Measurements from ENCODE around the gene CADPS2.

The CADPS2 gene

DNA sequence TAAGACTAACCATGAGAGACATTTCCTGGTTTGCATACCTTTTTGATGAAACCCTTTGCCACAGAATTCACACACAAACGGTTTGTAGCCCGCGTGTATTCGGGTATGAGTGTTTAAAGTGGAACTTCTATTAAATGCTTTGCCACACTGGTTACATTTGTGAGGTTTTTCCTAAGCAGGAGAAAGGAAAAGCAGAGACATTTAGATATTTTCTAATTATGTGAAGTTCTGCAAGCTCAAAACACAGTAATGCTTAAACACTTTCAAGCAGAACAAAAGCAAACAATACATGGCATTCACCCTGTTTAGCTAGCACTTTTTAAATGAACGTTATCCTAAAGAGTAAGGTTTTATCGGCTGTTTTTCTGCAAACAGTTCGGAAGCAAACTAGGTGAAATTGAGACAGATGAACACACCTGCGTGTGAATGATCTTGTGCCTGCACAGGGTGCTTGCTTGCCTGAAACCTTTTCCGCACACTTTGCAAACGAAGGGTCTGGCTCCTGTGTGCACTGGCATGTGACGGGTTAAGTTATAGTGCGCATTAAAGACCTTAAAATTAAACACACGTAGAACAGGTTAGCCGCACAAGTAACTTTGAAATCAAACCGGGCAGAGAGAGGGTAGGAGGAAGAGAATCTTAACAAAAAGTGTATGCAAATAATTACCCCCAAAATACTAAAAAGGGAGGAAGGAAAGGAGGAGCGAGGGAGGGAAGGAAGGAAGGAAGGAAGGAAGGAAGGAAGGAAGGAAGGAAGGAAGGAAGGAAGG, 583.3 kb downstream of the CADPS2 start:
- in situ Hi-C loops (cut with MboI; ENCODE audit: low pct_unique_long_range_greater_than_20kb, low sequenced_read_pairs, unreplicated experiment), result no loop called here
- TF ChIP-seq, protein P1, sequence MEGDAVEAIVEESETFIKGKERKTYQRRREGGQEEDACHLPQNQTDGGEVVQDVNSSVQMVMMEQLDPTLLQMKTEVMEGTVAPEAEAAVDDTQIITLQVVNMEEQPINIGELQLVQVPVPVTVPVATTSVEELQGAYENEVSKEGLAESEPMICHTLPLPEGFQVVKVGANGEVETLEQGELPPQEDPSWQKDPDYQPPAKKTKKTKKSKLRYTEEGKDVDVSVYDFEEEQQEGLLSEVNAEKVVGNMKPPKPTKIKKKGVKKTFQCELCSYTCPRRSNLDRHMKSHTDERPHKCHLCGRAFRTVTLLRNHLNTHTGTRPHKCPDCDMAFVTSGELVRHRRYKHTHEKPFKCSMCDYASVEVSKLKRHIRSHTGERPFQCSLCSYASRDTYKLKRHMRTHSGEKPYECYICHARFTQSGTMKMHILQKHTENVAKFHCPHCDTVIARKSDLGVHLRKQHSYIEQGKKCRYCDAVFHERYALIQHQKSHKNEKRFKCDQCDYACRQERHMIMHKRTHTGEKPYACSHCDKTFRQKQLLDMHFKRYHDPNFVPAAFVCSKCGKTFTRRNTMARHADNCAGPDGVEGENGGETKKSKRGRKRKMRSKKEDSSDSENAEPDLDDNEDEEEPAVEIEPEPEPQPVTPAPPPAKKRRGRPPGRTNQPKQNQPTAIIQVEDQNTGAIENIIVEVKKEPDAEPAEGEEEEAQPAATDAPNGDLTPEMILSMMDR (IDR thresholded peaks at IDR 0.05; ENCODE audit: extremely low read depth, insufficient read depth, missing control alignments), result no peak
- no peak for DNase-seq (ENCODE audit: low spot score)

DNA sequence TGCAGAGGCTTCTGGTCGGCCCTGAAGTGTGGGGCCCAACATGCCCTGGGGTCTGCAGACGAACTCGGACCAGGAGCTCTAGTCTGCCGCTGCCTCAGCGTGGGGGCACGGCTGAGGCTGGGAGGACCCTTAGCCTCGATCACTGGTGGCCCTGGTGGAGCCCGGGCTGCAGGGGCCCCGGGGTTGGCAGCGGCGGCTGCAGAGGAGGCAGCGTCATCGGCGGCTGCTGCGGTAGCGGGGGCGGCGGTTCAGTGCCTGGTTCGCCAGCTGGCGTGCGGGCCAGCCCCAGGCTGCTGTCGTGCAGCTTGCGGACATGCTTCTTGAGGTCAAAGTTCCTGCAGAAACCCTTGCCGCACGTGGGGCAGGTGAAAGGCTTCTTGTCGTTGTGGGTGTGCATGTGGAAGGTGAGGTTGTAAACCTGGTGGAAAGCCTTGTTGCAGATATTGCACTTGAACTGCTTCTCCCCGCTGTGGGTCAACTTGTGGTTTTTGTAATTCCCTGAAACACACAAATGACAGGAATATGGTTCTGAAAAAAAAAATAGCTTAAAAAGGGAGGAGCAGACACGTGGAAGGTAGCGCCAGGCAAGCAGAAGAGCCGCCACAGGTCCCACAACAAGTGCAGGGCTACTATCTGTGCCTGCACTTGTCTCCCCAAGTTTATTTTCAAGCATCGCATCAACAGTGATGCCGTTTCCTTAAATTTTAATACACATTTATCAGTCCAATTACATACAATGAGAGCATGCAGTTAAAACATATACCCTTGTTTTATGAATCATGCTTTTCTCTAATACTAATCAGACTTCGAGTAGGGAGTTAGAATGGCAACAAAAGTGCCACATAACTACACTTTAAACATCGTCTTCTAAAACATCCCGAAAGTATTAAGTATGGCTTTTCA, 584.2 kb downstream of the CADPS2 start:
- DNase-seq (ENCODE audit: low spot score), result no peak
- in situ Hi-C loops (cut with MboI; ENCODE audit: low pct_unique_long_range_greater_than_20kb, low sequenced_read_pairs, unreplicated experiment), result no loop called here
- TF ChIP-seq, protein P1 (IDR thresholded peaks at IDR 0.05; ENCODE audit: extremely low read depth, insufficient read depth, missing control alignments), result no peak

DNA sequence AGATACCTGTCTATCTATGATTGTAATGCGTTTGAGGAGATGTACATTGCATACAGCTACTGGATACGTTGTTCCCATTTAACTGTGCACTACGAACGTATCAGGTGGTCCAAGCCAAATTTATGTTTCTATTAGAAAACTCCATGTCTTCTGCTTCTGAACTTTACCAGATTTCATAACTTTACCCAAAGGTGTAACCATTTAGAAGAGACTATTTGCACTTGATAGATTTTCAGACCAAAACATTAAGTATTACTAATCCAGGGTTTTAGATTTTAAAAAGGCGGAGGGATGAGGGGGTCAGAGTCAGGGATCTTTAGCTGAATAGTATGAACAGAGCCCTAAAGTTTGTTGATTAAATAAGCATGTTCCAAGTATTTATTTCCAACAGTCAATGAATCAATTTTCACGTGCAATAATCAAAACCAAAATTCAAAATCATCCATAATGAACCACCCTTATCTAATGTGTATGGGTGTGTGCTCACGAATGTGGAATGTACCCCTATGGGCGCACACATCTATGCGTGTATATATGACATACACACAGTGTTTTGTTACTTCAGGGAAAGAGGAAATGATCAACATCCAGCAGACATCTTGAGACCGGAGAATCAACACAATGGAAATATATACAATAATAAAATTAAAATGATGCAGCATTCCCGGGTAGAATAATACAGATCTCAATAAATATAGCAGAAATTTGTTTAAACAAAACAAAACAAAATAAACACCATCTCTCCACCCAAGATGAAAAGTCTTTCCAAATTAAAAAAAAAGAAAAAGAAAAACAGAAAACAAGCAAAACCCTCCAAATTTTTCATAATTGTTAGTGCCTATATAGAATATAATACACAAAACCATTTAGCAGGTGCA, 585.1 kb downstream of the CADPS2 start:
- DNase-seq (ENCODE audit: low spot score), result no peak
- in situ Hi-C loops (cut with MboI; ENCODE audit: low pct_unique_long_range_greater_than_20kb, low sequenced_read_pairs, unreplicated experiment), result no loop called here

DNA sequence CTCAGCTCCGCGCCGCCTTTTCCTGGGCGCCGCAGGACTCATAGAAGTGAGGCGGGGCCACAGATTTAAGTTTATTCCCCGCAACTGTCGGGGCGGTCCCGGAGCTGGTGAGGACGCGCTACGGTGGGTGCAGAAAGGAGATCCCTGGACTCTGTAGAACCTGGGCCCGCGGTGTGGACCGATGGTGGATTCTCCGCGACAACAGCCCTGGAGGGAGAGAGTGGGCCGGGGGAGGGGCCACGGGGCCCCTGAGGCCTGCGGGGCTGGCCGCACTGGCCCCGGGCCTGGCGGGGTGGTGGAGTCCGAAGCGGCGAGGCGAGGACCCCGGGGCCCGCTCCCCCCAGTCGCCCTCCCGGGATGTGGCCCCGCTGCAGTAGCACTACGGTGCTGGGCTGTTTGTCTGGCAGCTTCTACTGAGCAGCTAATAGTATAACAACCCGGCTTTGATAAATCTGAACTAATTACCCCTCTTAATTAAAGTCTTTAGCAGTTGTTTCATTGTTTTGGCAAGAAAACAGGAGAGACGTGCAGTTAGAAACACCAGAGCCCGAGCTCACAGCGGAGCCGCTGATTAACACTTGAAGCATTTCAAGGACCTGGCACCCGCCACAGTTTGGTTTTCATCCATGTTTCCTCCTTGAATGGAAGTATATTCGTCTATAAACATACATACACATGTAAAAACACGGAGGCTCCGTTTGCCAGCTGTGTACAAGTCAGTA, 585.9 kb downstream of the CADPS2 start:
- TF ChIP-seq, protein P1 (IDR thresholded peaks at IDR 0.05; ENCODE audit: extremely low read depth, insufficient read depth, missing control alignments), result no peak
- no peak for DNase-seq (ENCODE audit: low spot score)
- in situ Hi-C loops (cut with MboI; ENCODE audit: low pct_unique_long_range_greater_than_20kb, low sequenced_read_pairs, unreplicated experiment), result no loop called here

More for the DNA sequence above, 585.1 kb downstream of the CADPS2 start:
- TF ChIP-seq, protein P1 (IDR thresholded peaks at IDR 0.05; ENCODE audit: extremely low read depth, insufficient read depth, missing control alignments), result no peak

DNA sequence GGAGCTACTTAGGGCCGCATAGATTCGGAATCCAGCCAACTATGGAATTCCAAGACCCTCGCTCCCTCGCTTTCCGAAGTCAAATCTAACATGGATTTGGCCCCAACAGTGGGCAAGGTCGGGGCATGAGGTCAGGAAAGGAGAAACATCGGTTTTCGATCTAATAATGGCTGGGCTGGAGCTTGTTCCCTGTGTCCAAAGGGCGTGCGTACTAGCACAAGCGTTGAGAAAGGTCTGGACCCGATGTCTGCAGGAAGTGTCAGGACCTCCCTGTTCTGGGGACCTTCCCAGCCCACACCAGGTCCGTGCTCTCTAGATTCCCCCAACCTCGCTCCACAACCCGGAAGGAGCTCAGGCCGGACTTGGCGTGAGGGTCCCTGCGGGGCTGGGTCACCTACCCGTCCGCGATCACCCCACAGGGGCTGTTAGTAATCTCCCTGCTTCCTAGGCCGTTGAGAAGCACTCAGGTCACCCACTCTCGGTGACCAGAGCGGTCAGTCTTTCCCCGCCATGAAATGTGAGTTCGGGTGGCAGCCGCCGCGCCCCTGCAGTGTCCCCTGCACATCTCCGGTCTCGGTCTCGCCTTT, 586.5 kb downstream of the CADPS2 start:
- in situ Hi-C loops (cut with MboI; ENCODE audit: low pct_unique_long_range_greater_than_20kb, low sequenced_read_pairs, unreplicated experiment), result no loop called here
- no peak for DNase-seq (ENCODE audit: low spot score)
- TF ChIP-seq, protein P1 (IDR thresholded peaks at IDR 0.05; ENCODE audit: extremely low read depth, insufficient read depth, missing control alignments), result no peak
